HT1080 (cell line): ENCODE results near the gene NLRP14. TPM values are rescaled to one million over a fixed set of nuclear protein-coding genes. Genes with fewer than 3 reads are reported as not detected.

Experiments used
- DNase-seq: peaks from one replicate; pipeline ENCODE4 v3.0.0-alpha.2; 2015; ENCODE audit warnings: low read depth
- polyA plus RNA-seq, 2 experiments: library from polyadenylated mRNA; depleted of rRNA; stranded (reverse); fragments of >200 nt; gene quantifications; 2 replicates each; pipeline ENCODE4 v1.2.3, GENCODE V29; 2015
- total RNA-seq: library from RNA; depleted of rRNA; stranded (reverse); fragments of >200 nt; shearing (Covaris generic); gene quantifications from 2 replicates; pipeline ENCODE4 v1.2.3, GENCODE V29; 2014; rRNA removed

NLRP14 gene
- total RNA-seq, result not detected in 2 replicates
- 0.01 TPM in 1 of 2 replicates, not detected in the other for polyA plus RNA-seq (2015; cell fraction: cytosol; rRNA removed)
- not detected in 2 replicates for polyA plus RNA-seq (2015; cell fraction: nucleus; rRNA removed)

GRCh38 chr11:7020183-7020917, at the start of gene NLRP14, which contains the start of gene ZNF214:
NLRP14 (plus strand) TSS chr11:7020479; CDS start chr11:7038587, 18,108 bp downstream.
ZNF214 (minus strand) TSS chr11:7020346; CDS start chr11:7002835, 17,511 bp downstream.
- DNase-seq, result peak; percentile 80

DNA sequence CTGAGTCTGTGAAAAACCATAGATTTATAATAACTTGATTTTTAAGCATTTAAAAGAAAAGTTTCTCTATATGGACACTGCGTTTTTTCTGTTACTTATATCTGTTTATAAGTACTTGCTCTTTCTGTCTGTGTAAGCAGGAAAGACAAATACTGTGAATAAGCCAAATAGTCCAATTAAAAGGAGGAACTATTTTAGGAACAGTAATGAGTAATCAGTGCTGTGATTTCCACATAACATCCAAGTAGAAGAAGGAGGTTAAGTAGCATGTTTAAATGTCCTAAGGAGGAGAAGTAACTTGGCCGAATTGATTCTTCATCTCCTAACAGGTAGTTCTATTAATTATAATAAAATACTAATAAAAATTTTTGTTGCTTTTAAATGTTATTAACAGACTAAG, 40.9 kb upstream of the NLRP14 start:
- DNase-seq, result no peak

- DNase-seq, result no peak
Measured at GRCh38 chr11:6986487-6986886, 33.8 kb upstream of the NLRP14 start.

GRCh38 chr11:6988506-6988905, 31.8 kb upstream of the NLRP14 start:
- no peak for DNase-seq

DNA sequence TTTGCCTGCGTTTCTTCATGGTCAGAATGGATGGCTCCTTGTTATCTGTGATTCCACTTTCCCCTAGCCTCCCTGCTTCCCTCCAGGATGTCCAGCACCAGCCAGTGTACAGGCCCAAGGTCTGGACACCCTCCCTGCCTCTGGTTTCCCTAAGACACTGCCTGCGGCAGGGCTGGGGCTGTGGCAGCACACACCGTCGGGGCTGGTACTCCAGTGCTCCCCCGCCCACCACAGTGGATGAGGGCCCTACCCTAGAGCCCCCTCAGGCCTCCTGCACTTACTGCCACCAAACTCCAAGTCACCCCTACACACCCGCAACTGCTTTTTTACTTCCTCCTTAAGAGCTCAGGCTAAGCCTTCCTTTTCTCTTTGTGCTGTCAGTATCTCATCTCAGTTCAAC, 29.1 kb upstream of the NLRP14 start:
- no peak for DNase-seq

- no peak for DNase-seq
Measured at GRCh38 chr11:6992026-6992425, 28.3 kb upstream of the NLRP14 start.

GRCh38 chr11:6992457-6993417, 27.5 kb upstream of the NLRP14 start:
- peak; percentile 14 for DNase-seq

DNA sequence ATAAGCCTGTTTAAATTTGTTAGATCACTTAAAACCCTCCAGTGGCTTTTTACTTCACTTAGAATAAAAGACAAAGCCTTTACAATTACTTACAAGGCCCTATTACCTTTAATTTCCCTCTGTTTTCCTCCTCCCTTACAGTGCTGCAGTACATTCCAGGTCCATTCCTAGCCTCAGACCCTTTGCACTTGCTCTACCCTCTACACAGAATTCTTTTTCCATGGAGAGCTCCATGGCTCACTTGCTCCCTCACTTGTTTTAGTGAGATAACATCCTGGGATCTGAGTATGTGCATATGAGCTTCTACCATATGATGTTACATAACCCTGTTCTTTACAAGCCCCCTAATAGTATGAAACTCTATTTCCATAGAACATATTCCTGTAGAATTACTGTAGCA, 24.6 kb upstream of the NLRP14 start:
- DNase-seq, result no peak

DNA sequence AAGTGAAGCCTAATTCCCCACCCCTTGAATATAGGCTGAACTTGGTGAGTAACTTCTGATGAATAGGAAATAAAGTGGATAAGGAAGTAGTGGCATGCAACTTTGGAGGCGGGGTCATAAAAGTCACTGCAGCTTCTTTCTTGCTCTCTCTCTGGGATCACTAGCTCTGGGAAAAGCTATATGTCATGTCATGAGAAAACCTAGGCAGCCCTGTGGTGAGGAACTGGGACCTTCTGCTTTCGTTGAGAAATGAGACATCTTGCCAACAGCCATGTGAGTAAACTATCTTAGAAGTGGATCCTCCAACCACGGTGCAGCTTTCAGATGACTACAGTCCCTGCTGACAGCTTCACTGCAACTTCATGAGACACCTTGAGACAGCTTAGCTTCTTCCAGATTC, 15.8 kb upstream of the NLRP14 start:
- DNase-seq, result peak; percentile 32

DNA sequence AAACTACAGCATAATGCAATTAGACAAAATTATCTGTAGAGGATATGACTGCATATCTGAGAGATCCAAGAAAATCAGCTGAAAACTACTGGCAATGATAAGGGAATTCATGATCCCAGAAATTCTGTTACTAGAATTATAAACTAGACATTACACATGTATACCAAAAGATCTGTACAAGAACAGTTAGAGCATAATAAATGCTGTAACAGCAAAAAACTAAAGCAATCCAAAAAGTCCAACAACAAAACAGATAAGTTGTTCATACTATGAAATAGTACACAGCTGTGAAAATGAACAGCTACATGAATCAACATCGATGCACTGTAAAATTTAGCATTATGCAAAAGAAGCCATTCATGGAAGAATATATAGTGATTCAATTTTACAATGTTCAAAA, 6.2 kb upstream of the NLRP14 start:
- no peak for DNase-seq

- DNase-seq, result no peak
Measured at GRCh38 chr11:7016011-7016410, 4.3 kb upstream of the NLRP14 start.

GRCh38 chr11:7019500-7020182, 638 bp upstream of the NLRP14 start:
- no peak for DNase-seq

GRCh38 chr11:7021318-7021717, 1.0 kb downstream of the NLRP14 start:
- no peak for DNase-seq

- DNase-seq, result no peak
Measured at GRCh38 chr11:7028141-7028540, 7.9 kb downstream of the NLRP14 start.

DNA sequence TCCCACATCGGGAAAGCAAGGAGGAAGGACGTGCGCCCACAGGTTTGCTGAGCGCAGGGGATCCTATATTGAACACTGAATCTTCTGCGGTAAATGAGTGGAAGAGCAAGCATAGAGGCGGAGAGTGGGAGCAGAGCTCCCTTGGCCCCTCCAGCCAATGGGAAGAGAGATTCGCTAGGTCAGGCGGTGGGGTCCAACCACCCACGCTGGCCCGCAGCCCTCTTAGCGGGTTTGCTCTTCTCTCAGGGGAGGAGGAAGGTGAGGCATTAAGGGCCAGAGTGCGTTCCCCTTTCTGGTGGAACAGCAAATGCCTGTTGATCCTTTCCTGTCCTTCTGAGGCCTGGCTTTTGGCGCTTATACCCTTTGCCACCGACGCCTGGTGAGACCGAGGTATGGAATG, 10.6 kb downstream of the NLRP14 start:
- no peak for DNase-seq

GRCh38 chr11:7031471-7031871, 11.2 kb downstream of the NLRP14 start:
- DNase-seq, result no peak

GRCh38 chr11:7032692-7033091, 12.4 kb downstream of the NLRP14 start:
- no peak for DNase-seq

GRCh38 chr11:7034019-7034418, 13.7 kb downstream of the NLRP14 start:
- no peak for DNase-seq

- no peak for DNase-seq
Measured at GRCh38 chr11:7046474-7047175, 26.3 kb downstream of the NLRP14 start.

- no peak for DNase-seq
Measured at GRCh38 chr11:7050191-7050590, 29.9 kb downstream of the NLRP14 start.
